GM19193 (cell line): ENCODE results near the gene AJM1.

Experiments used
- POLR2A ChIP-seq: IDR thresholded peaks from 4 replicates; pipeline ENCODE4 v1.6.1; 2011; ENCODE audit not compliant: insufficient read depth, insufficient read length; ENCODE audit errors: extremely low read depth

Gene AJM1

DNA sequence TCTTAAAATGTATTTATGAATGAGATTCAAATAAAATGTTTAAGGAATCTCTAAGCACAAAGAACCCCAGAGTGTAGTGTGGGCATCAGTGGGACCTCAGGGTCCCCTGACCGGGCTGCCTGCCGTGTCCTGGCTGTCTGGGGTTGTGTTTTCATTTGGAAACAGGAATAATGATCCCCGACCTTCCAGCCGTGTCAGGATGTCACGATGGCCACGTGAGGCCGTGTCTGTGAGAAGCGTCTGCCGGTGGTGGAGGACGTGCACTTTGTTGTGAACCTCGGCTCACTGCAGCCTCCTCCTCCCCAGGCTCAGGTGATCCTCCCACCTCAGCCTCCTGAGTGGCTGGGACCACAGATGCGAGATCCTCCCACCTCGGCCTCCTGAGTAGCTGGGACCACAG is 48.4 kb downstream of the AJM1 start:
- no peak for TF ChIP-seq POLR2A
